HepG2 (cell line): Measurements from ENCODE around the gene C1QTNF6. TPM values are rescaled to one million over a fixed set of nuclear protein-coding genes. Genes with fewer than 3 reads are reported as not detected.
A peak's percentile ranks its signal among the peaks of the same experiment; 100 is the strongest.

Experiments used
- ATAC-seq: fragments of 200-7000 bp; cut with Tn5 transposase; 3 replicates; pipeline ENCODE4 v1.9.1; 2020; ENCODE audit warnings: mild to moderate bottlenecking, moderate library complexity
- BruUV-seq: library from RNA; stranded (reverse); fragments of 400-500 nt; replicated peaks from 2 replicates; lab custom pipeline; 2021; lab: Mats Ljungman, UMichigan
- CTCF ChIA-PET: fragments of 300-600 bp; formaldehyde crosslinking; extraction: SDS; loops from one replicate; lab custom pipeline; 2021; ENCODE audit warnings: low total read pairs, inconsistent platforms, low intra/inter-chr PET ratio; lab: Yijun Ruan, JAX
- POLR2A ChIA-PET: fragments of 350-600 bp; sonication (Branson Sonifier 250); formaldehyde crosslinking; loops from one replicate; lab custom pipeline; 2020; ENCODE audit warnings: antibody characterized with exemption, inconsistent platforms; lab: Yijun Ruan, JAX
- DNase-seq: peaks from one replicate; pipeline ENCODE4 v3.0.0-alpha.2; 2015; ENCODE audit warnings: low spot score
- FAIRE-seq: peaks from 3 replicates; lab custom pipeline; 2011; peaks lifted over from hg19 to GRCh38; lab: Jason Lieb, UNC
- H2AFZ ChIP-seq: one replicate; pipeline ENCODE4 v1.6.1; 2011; ENCODE audit warnings: low read length, inconsistent platforms
- H3K27ac ChIP-seq: fragments of 300-600 bp; 3 replicates; pipeline ENCODE4 v1.8.0; 2011; ENCODE audit warnings: mixed run types, mild to moderate bottlenecking, mixed read lengths, low read length, inconsistent platforms; ENCODE audit not compliant: insufficient read depth; ENCODE audit errors: extremely low read length
- H3K27me3 ChIP-seq, 2 experiments: fragments of 200-600 bp in 1 of 2; 2 replicates in 1 of 2; 3 replicates in 1 of 2; pipeline versions ENCODE4 v1.6.0 to v1.8.0; 2011; ENCODE audit warnings: low read length in 2 of 2, mild to moderate bottlenecking in 2 of 2, moderate library complexity in 2 of 2, inconsistent platforms in 1 of 2; ENCODE audit not compliant: insufficient read depth in 2 of 2, control insufficient read depth in 1 of 2
- H3K36me3 ChIP-seq, 2 experiments: fragments of 200-600 bp in 1 of 2; replicated peaks in 1 of 2; 2 replicates in 1 of 2; 3 replicates in 1 of 2; pipeline versions ENCODE4 v1.5.1 to v1.8.0; 2011; ENCODE audit warnings: low read length in 2 of 2, inconsistent platforms in 1 of 2; ENCODE audit not compliant: insufficient read depth in 2 of 2, control insufficient read depth in 1 of 2
- H3K4me1 ChIP-seq: 2 replicates; pipeline ENCODE4 v1.5.1; 2012; ENCODE audit warnings: low read length, inconsistent platforms; ENCODE audit not compliant: insufficient read depth
- H3K4me2 ChIP-seq: 2 replicates; pipeline ENCODE4 v1.6.0; 2011; ENCODE audit warnings: low read depth, low read length, inconsistent platforms
- H3K4me3 ChIP-seq, 3 experiments: fragments of 200-600 bp in 1 of 3; sonication (generic), shearing (Covaris generic) in 1 of 3; replicated peaks in 1 of 3; 2 replicates each; pipeline ENCODE4 v1.5.1; 2011 to 2016; ENCODE audit warnings: low read length in 3 of 3, inconsistent platforms in 2 of 3, low read depth in 2 of 3, mild to moderate bottlenecking in 2 of 3, control low read depth in 1 of 3, mixed read lengths in 1 of 3; ENCODE audit not compliant: insufficient read depth in 1 of 3
- H3K79me2 ChIP-seq: one replicate; pipeline ENCODE4 v1.6.1; 2011; ENCODE audit warnings: low read length, inconsistent platforms; ENCODE audit not compliant: insufficient read depth
- H3K9ac ChIP-seq: 2 replicates; pipeline ENCODE4 v1.6.0; 2011; ENCODE audit warnings: mild to moderate bottlenecking, low read depth, low read length, inconsistent platforms; ENCODE audit not compliant: insufficient read depth
- H3K9me3 ChIP-seq: 2 replicates; pipeline ENCODE4 v1.5.1; 2012; ENCODE audit warnings: mild to moderate bottlenecking, low read length
- H4K20me1 ChIP-seq: 2 replicates; pipeline ENCODE4 v1.6.0; 2011; ENCODE audit warnings: inconsistent platforms, mild to moderate bottlenecking, low read length, moderate library complexity; ENCODE audit not compliant: insufficient read depth
- ERF ChIP-seq: IDR thresholded peaks from 2 replicates; pipeline ENCODE4 v1.6.1; 2018; ENCODE audit warnings: missing biosample characterization, missing genetic modification reagents
- NCOA2 ChIP-seq: sonication (generic); formaldehyde crosslinking; IDR thresholded peaks from 2 replicates; pipeline ENCODE4 v1.8.0; 2022; ENCODE audit warnings: inconsistent platforms
- PAXIP1 ChIP-seq: sonication (generic); formaldehyde crosslinking; conservative IDR thresholded peaks from 2 replicates; pipeline ENCODE4 v1.4.0; 2020; ENCODE audit warnings: mild to moderate bottlenecking, missing genetic modification reagents, moderate library complexity
- SKIL ChIP-seq: sonication (generic); formaldehyde crosslinking; IDR thresholded peaks from 2 replicates; pipeline ENCODE4 v1.8.0; 2022; ENCODE audit warnings: missing genetic modification reagents, mild to moderate bottlenecking, moderate library complexity, borderline replicate concordance
- SUZ12 ChIP-seq: fragments of 150-350 bp; IDR thresholded peaks from 2 replicates; pipeline ENCODE4 v1.6.1; 2014; ENCODE audit warnings: low read depth, low read length
- TFAP4 ChIP-seq: sonication (generic); IDR thresholded peaks from 2 replicates; pipeline ENCODE4 v1.6.1; 2016; ENCODE audit warnings: low read depth, borderline replicate concordance
- ZMYM3 ChIP-seq: sonication (generic); formaldehyde crosslinking; IDR thresholded peaks from 2 replicates; pipeline ENCODE4 v1.5.1; 2020; ENCODE audit warnings: mild to moderate bottlenecking, missing genetic modification reagents
- ZNF225 ChIP-seq: sonication (generic); formaldehyde crosslinking; IDR thresholded peaks from 2 replicates; pipeline ENCODE4 v1.4.0; 2020; ENCODE audit warnings: mild to moderate bottlenecking, missing genetic modification reagents
- ZNF646 ChIP-seq: sonication (generic); formaldehyde crosslinking; IDR thresholded peaks from 2 replicates; pipeline ENCODE4 v1.9.0; 2021; ENCODE audit warnings: mild to moderate bottlenecking, missing genetic modification reagents
- WGBS: methylation state at CpG from one replicate; pipeline ENCODE4 v1.1.6; 2017; ENCODE audit warnings: low lambda C conversion rate; 5-methylcytosine and 5-hydroxymethylcytosine counted together
- in situ Hi-C: cut with HindIII; loops from 2 replicates; pipeline ENCODE4 v1.10.0; 2017; ENCODE audit warnings: low pct_unique_long_range_greater_than_20kb; ENCODE audit not compliant: extremely low pct_ligation_motif_present
- intact Hi-C: fragments of 100-400 bp; cut with micrococcal nuclease; formaldehyde crosslinking; loops from one replicate; pipeline ENCODE4 v1.10.0; 2022; ENCODE audit not compliant: unreplicated experiment
- polyA plus RNA-seq, 8 experiments: library from polyadenylated mRNA; depleted of rRNA in 3 of 8; stranded (reverse) in 7 of 8; unstranded in 1 of 8; fragments of >200 nt; fragmentation: Illumina TruSeq in 4 of 8; extraction: Trizol in 4 of 8; gene quantifications; 2 replicates each; pipeline versions ENCODE4 v1.2.1 to v1.2.3, GENCODE V29; 2011 to 2016; ENCODE audit warnings: low read depth in 4 of 8, missing spikeins in 1 of 8, mixed read lengths in 1 of 8; ENCODE audit not compliant: insufficient read depth in 1 of 8
- total RNA-seq, 5 experiments: library from RNA; depleted of rRNA; stranded (reverse); fragments of >200 nt; fragmentation: Illumina TruSeq; extraction: Trizol; gene quantifications; 2 replicates each; pipeline ENCODE4 v1.2.3, GENCODE V29; 2016; ENCODE audit warnings: low read depth in 1 of 5

Gene C1QTNF6
- total and polyA plus RNA-seq, 2 of the 13 experiments (the other 11 are each of a cell fraction or from before 2014, with no cell fraction given), result 2.7 to 6.9 TPM

GRCh38 chr22:37212174-37212906, 24.3 kb upstream of the C1QTNF6 start, which contains the start of gene SSTR3:
SSTR3 (minus strand) TSS chr22:37212477; CDS start chr22:37207803, 4,674 bp downstream.
- in situ Hi-C loops (no loop called here), intact Hi-C loops (no loop called here)
- Histone ChIP-seq H3K79me2 (no peaks in the 10 kb centered on the region), H3K36me3 (no peaks in the 10 kb centered on the region), H2AFZ (no peak within 1 kb of the TSS), H3K4me1 (peaks cover 28% of the 10 kb centered on the region), H3K9ac (no peak within 1 kb of the TSS), H3K27me3 (peaks cover 0 to 33% of the 10 kb centered on the region in 2 experiments; a peak in 4 of 5 replicates), H3K4me2 (peak within 1 kb of the TSS; percentile 25), H3K9me3 (no peaks in the 10 kb centered on the region), H3K4me3 (peak within 1 kb of the TSS in 1 of 3 experiments; percentile 32; a peak in 2 of 6 replicates), H3K27ac (no peak within 1 kb of the TSS), H4K20me1 (no peaks in the 10 kb centered on the region)
- ChIA-PET POLR2A (no interaction called here), CTCF (no interaction called here)
- BruUV-seq, result no TSS peak
- DNase-seq (no peak), FAIRE-seq (no peak), ATAC-seq (peak; percentile 91)
- 2% methylated on average over 19 of the region's 23 CpGs for WGBS
- TF ChIP-seq TFAP4 (peak; percentile 46; the same call in 1 of the 2 replicates), ZMYM3 (CRISPR knock-in tag) (0 out of 2 replicates have a peak, but pooled peaks have one; percentile 9), SKIL (CRISPR knock-in tag) (no peak), SUZ12 (no peak), NCOA2 (CRISPR knock-in tag) (no peak), ZNF225 (no peak), PAXIP1 (CRISPR knock-in tag) (peak; percentile 46), ZNF646 (CRISPR knock-in tag) (no peak), ERF (CRISPR knock-in tag) (no peak)
